IMR-90 (cell line): ENCODE data around the gene RHOF. TPM values are rescaled to one million over a fixed set of nuclear protein-coding genes. Genes with fewer than 3 reads are reported as not detected.

Source experiments
- ATAC-seq: fragments of 200-7000 bp; cut with Tn5 transposase; 2 replicates; pipeline ENCODE4 v1.9.1; 2020; ENCODE audit warnings: low read depth, mild to moderate bottlenecking, moderate library complexity
- BruUV-seq: library from RNA; stranded (reverse); fragments of 400-500 nt; replicated peaks from 2 replicates; lab custom pipeline; 2021; lab: Mats Ljungman, UMichigan
- CTCF ChIA-PET: fragments of 300-600 bp; formaldehyde crosslinking; extraction: SDS; loops from one replicate; lab custom pipeline; 2021; ENCODE audit warnings: antibody characterized with exemption; lab: Yijun Ruan, JAX
- POLR2A ChIA-PET: fragments of 300-600 bp; sonication (Branson Sonifier 250); formaldehyde crosslinking; loops from one replicate; lab custom pipeline; 2022; ENCODE audit warnings: antibody characterized with exemption; ENCODE audit not compliant: unreplicated experiment; lab: Charles Lee
- DNase-seq: peaks from one replicate; pipeline ENCODE4 v3.0.0; 2013
- H2AFZ ChIP-seq: replicated peaks from 2 replicates; pipeline ENCODE3; 2013; ENCODE audit warnings: low read length, mild to moderate bottlenecking; ENCODE audit not compliant: poor library complexity
- H2AK5ac ChIP-seq: 2 replicates; pipeline ENCODE4 v1.6.1; 2013; ENCODE audit warnings: low read depth, low read length, inconsistent platforms
- H2AK9ac ChIP-seq: replicated peaks from 2 replicates; pipeline ENCODE3; 2013; ENCODE audit warnings: mild to moderate bottlenecking, low read depth, low read length, moderate library complexity; ENCODE audit not compliant: poor library complexity
- H2BK120ac ChIP-seq: 2 replicates; pipeline ENCODE4 v1.6.1; 2013; ENCODE audit warnings: low read depth, low read length, inconsistent platforms
- H2BK15ac ChIP-seq: 3 replicates; pipeline ENCODE4 v1.6.1; 2013; ENCODE audit warnings: low read depth, low read length, inconsistent platforms
- H2BK20ac ChIP-seq: 2 replicates; pipeline ENCODE4 v1.6.1; 2013; ENCODE audit warnings: low read depth, mild to moderate bottlenecking, inconsistent platforms, low read length, moderate library complexity
- H2BK5ac ChIP-seq: 2 replicates; pipeline ENCODE4 v1.6.1; 2013; ENCODE audit warnings: mild to moderate bottlenecking, low read depth, low read length, inconsistent platforms; ENCODE audit not compliant: poor library complexity, severe bottlenecking
- H3K14ac ChIP-seq: replicated peaks from 2 replicates; pipeline ENCODE4 v1.6.1; 2013; ENCODE audit warnings: low read depth, low read length, inconsistent platforms
- H3K18ac ChIP-seq: 2 replicates; pipeline ENCODE4 v1.6.1; 2013; ENCODE audit warnings: low read depth, low read length, control low read depth
- H3K23ac ChIP-seq: 2 replicates; pipeline ENCODE4 v1.6.1; 2013; ENCODE audit warnings: low read depth, low read length, inconsistent platforms
- H3K27ac ChIP-seq: 2 replicates; pipeline ENCODE4 v1.5.1; 2013; ENCODE audit warnings: mild to moderate bottlenecking, control low read depth, low read length; ENCODE audit not compliant: insufficient read depth
- H3K27me3 ChIP-seq: 2 replicates; pipeline ENCODE4 v1.6.1; 2013; ENCODE audit warnings: low read length; ENCODE audit not compliant: control insufficient read depth, insufficient read depth
- H3K36me3 ChIP-seq: 2 replicates; pipeline ENCODE4 v1.6.1; 2013; ENCODE audit warnings: low read length, mixed read lengths; ENCODE audit not compliant: control insufficient read depth, insufficient read depth
- H3K4ac ChIP-seq: 2 replicates; pipeline ENCODE4 v1.6.1; 2013; ENCODE audit warnings: low read depth, low read length, inconsistent platforms
- H3K4me1 ChIP-seq: 2 replicates; pipeline ENCODE4 v1.6.1; 2013; ENCODE audit warnings: low read length, mixed read lengths; ENCODE audit not compliant: control insufficient read depth, insufficient read depth
- H3K4me2 ChIP-seq: 2 replicates; pipeline ENCODE4 v1.6.1; 2013; ENCODE audit warnings: low read depth, mild to moderate bottlenecking, control low read depth, low read length, moderate library complexity
- H3K4me3 ChIP-seq: 2 replicates; pipeline ENCODE4 v1.5.1; 2013; ENCODE audit warnings: low read depth, mild to moderate bottlenecking, control low read depth, low read length, moderate library complexity; ENCODE audit not compliant: insufficient read depth
- H3K56ac ChIP-seq: 2 replicates; pipeline ENCODE4 v1.6.1; 2013; ENCODE audit warnings: low read length, inconsistent platforms; ENCODE audit not compliant: insufficient read depth; ENCODE audit errors: extremely low read depth
- H3K79me1 ChIP-seq, 2 experiments: 2 replicates each; pipeline ENCODE4 v1.6.1; 2013; ENCODE audit warnings: low read length in 2 of 2, inconsistent platforms in 1 of 2, low read depth in 1 of 2
- H3K9ac ChIP-seq: 2 replicates; pipeline ENCODE4 v1.6.1; 2013; ENCODE audit warnings: low read depth, low read length, control low read depth
- H3K9me1 ChIP-seq: 2 replicates; pipeline ENCODE4 v1.6.1; 2013; ENCODE audit warnings: low read length, inconsistent platforms; ENCODE audit not compliant: insufficient read depth
- H3K9me3 ChIP-seq: 2 replicates; pipeline ENCODE4 v1.6.1; 2013; ENCODE audit warnings: low read length; ENCODE audit not compliant: control insufficient read depth, insufficient read depth
- H4K20me1 ChIP-seq: 2 replicates; pipeline ENCODE4 v1.6.1; 2013; ENCODE audit warnings: low read length, inconsistent platforms; ENCODE audit not compliant: insufficient read depth
- H4K5ac ChIP-seq: 2 replicates; pipeline ENCODE4 v1.6.1; 2013; ENCODE audit warnings: mild to moderate bottlenecking, low read depth, low read length, control low read depth
- H4K8ac ChIP-seq, 2 experiments: 2 replicates each; pipeline ENCODE4 v1.6.1; 2013; ENCODE audit warnings: low read depth in 2 of 2, low read length in 2 of 2, control low read depth in 1 of 2, inconsistent platforms in 1 of 2
- H4K91ac ChIP-seq: 2 replicates; pipeline ENCODE4 v1.6.1; 2013; ENCODE audit warnings: low read depth, low read length, inconsistent platforms; ENCODE audit not compliant: insufficient read depth
- CEBPB ChIP-seq: IDR thresholded peaks from 2 replicates; pipeline ENCODE4 v1.6.1; 2012; ENCODE audit warnings: low read depth, low read length, improper control_type of control experiment
- CHD1 ChIP-seq: IDR thresholded peaks from 2 replicates; pipeline ENCODE4 v1.6.1; 2012; ENCODE audit warnings: low read depth, low read length, improper control_type of control experiment
- MAZ ChIP-seq: IDR thresholded peaks from 2 replicates; pipeline ENCODE4 v1.6.1; 2012; ENCODE audit warnings: low read depth, mild to moderate bottlenecking, low read length, improper control_type of control experiment, moderate library complexity, borderline replicate concordance
- RAD21 ChIP-seq: IDR thresholded peaks from 2 replicates; pipeline ENCODE4 v1.6.1; 2012; ENCODE audit warnings: low read length, improper control_type of control experiment
- WGBS, 2 experiments: methylation state at CpG; one replicate each; pipeline versions ENCODE4 v1.1.5 to v1.1.7; 2013; ENCODE audit warnings: missing lambda C conversion rate in 2 of 2; ENCODE audit not compliant: insufficient read length in 1 of 2; ENCODE audit errors: extremely low coverage in 2 of 2; 5-methylcytosine and 5-hydroxymethylcytosine counted together
- dilution Hi-C: fragments of 300-500 bp; cut with HindIII; formaldehyde crosslinking; loops from one replicate; pipeline ENCODE4 v1.14.3; 2018; ENCODE audit warnings: low sequenced_read_pairs; ENCODE audit not compliant: unreplicated experiment
- in situ Hi-C: fragments of 300-500 bp; cut with MboI; formaldehyde crosslinking; loops from 3 replicates; pipeline ENCODE4 v1.14.3; 2019; ENCODE audit warnings: low sequenced_read_pairs, inconsistent platforms, mixed read lengths
- intact Hi-C: fragments of 100-400 bp; cut with micrococcal nuclease; formaldehyde crosslinking; loops from 2 replicates; pipeline ENCODE4 v1.10.0; 2022
- polyA plus RNA-seq, 3 experiments: library from polyadenylated mRNA; depleted of rRNA; stranded (reverse); fragments of >200 nt; gene quantifications; 2 replicates each; pipeline ENCODE4 v1.2.3, GENCODE V29; 2012; ENCODE audit warnings: low replicate concordance in 1 of 3
- total RNA-seq: library from RNA; depleted of rRNA; stranded (reverse); fragments of >200 nt; gene quantifications from 2 replicates; pipeline ENCODE4 v1.2.3, GENCODE V29; 2012

The RHOF gene
- total and polyA plus RNA-seq, 2 of the 4 experiments (the other 2 are of a cell fraction): 3.0 to 5.1 TPM

DNA sequence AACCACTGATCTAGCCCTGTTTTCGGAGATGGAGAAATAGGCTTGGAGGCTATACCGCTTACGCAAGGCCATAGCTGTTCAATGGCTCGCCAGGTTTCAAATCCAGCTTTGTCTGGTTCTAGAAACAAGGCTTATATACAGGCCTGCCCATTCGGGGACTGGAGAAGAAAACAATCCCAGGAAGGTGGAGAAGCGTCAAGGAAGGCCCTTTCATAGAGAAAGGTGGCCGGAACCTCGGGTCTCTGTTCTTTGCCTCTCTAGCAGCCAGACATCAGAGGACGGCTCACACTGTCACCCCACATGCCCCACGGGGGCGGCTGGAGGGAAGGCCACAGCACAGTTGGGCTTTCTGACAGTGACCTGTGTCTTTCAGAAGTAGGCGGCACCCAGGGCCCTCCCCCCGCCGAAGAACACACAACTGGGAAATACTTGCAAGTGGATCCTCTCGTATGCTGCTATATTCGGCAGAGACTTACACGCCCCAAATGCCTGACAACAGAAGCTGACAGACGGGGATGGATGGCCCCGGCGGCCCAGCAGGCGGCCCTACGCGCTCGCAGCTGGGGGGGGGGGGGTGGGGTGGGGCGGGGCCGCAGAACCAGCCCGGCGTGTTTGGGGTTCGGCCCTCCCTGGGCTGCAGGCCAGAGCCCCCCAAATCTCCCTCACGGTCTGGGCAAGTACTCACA lies 5.8 kb upstream of the RHOF start:
- in situ Hi-C loops: no loop called here
- POLR2A ChIA-PET: interaction anchor here (0.6 kb wide), 1 partner anchor 88 kb away, joined by 3 read pairs; no protein-coding TSS in a partner anchor

More for the DNA sequence above, 5.8 kb upstream of the RHOF start:
- no peaks in the 10 kb centered on the region for H3K27me3 ChIP-seq
- CTCF ChIA-PET: interaction anchor here (2.3 kb wide), 1 partner anchor 13 kb away, joined by 8 read pairs; no protein-coding TSS in a partner anchor
- H2BK15ac ChIP-seq: peak overlapping the region; percentile 79; the same call in 2 of the 3 replicates
- TF ChIP-seq MAZ (peak; percentile 9; the same call in 1 of the 2 replicates), RAD21 (no peak), CEBPB (peak; percentile 79), CHD1 (no peak)
- H3K4me1 ChIP-seq: peaks cover 34% of the 10 kb centered on the region
- H3K14ac ChIP-seq: peak overlapping the region; percentile 94
- peak overlapping the region; percentile 98 for H2AK9ac ChIP-seq
- H3K27ac ChIP-seq: peak overlapping the region; percentile 99
- H3K4me2 ChIP-seq: peak overlapping the region; percentile 95
- peak overlapping the region; percentile 94 for H2AK5ac ChIP-seq
- peak overlapping the region; percentile 92 for H3K23ac ChIP-seq
- intact Hi-C loops: loop anchor here (5.0 to 10.0 kb wide), 2 partner anchors 223 to 244 kb away; partner anchors contain the start of gene BCL7A
- H3K36me3 ChIP-seq: peaks cover 9% of the 10 kb centered on the region; the same call in 1 of the 2 replicates
- H3K56ac ChIP-seq: peak overlapping the region; percentile 82
- H3K9ac ChIP-seq: peak overlapping the region; percentile 93
- peak overlapping the region; percentile 85 for H2AFZ ChIP-seq
- peak overlapping the region; percentile 93 for H4K91ac ChIP-seq
- peak overlapping the region; percentile 95 for H3K4ac ChIP-seq
- H3K9me3 ChIP-seq: no peaks in the 10 kb centered on the region
- H3K9me1 ChIP-seq: peaks cover 4% of the 10 kb centered on the region; the same call in 1 of the 2 replicates
- H2BK120ac ChIP-seq: peak overlapping the region; percentile 84
- 0 out of 2 replicates have a peak overlapping the region, but pooled peaks have one; percentile 18 for H2BK20ac ChIP-seq
- H4K5ac ChIP-seq: peak overlapping the region; percentile 89
- H3K79me1 ChIP-seq: peaks cover 6 to 57% of the 10 kb centered on the region in 2 experiments; a peak in 3 of 4 replicates
- dilution Hi-C loops: no loop called here
- ATAC-seq (peak; percentile 0; the same call in 1 of the 2 replicates), DNase-seq (peak; percentile 85)
- peaks cover 11% of the 10 kb centered on the region for H4K20me1 ChIP-seq
- peak overlapping the region; percentile 63 for H3K4me3 ChIP-seq
- peak overlapping the region; percentile 74 to 88 for H4K8ac ChIP-seq
- peak overlapping the region; percentile 98 for H2BK5ac ChIP-seq
- H3K18ac ChIP-seq: peak overlapping the region; percentile 89
- 11% methylated on average over 7 of the region's 30 CpGs; no CpG with 5 or more reads in 1 of the 2 experiments for WGBS, 2 experiments
- no TSS peak for BruUV-seq
